Activated gamma-delta T cell treated with anti-CD3 and anti-CD28 coated beads, Interleukin-2, amount 50 U/mL, for 16 hours (primary cell): ENCODE data around the gene TMEM169.

ENCODE experiments used
- DNase-seq: peaks from one replicate; pipeline ENCODE4 v3.0.0-alpha.2; 2020; ENCODE audit warnings: low read depth

The TMEM169 gene, protein sequence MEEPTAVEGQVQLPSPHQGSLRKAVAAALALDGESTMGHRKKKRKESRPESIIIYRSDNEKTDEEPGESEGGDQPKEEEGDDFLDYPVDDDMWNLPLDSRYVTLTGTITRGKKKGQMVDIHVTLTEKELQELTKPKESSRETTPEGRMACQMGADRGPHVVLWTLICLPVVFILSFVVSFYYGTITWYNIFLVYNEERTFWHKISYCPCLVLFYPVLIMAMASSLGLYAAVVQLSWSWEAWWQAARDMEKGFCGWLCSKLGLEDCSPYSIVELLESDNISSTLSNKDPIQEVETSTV

GRCh38 chr2:216081487-216082116 lies at the start of gene TMEM169, which contains the start of gene PECR:
Gene TMEM169 (plus strand): TSS chr2:216081919. CDS start chr2:216095964, 14,045 bp downstream.
Gene PECR (minus strand): TSS chr2:216081809. CDS start chr2:216081741, 68 bp downstream.
- peak; percentile 62 for DNase-seq

DNA sequence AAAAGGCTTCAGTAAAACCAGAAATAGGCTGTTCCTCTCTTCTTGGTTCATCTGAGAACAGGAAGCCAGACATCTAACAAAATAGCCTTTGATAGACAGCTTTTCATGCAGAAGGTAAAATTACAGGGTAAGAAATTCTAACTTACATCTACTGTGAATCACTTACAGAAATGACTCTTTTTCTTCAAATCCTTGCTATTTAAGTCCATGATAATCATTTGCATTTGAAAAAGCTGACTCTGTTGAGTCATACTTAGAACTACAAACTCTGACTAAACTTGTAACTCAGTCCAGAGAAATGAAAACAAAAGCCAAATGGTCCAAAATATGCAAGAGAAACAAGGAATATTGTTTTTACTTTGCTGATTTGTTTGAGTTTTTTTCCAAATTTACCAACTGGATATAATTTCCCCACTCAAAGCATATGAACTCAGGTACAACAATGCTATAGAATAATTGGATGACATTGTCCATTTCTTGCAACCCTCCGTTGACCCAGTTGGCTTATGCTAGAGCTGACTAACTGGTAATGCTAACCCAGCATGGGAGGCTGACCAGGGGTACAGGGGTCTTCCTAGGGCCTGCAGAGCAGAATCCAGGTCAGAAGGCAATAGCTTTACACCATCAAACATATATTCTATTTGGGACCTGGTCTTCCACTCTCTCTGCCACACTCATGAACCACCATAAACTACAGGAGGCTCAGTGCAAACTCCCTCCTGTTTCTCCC lies 49.6 kb upstream of the TMEM169 start:
- no peak for DNase-seq

DNA sequence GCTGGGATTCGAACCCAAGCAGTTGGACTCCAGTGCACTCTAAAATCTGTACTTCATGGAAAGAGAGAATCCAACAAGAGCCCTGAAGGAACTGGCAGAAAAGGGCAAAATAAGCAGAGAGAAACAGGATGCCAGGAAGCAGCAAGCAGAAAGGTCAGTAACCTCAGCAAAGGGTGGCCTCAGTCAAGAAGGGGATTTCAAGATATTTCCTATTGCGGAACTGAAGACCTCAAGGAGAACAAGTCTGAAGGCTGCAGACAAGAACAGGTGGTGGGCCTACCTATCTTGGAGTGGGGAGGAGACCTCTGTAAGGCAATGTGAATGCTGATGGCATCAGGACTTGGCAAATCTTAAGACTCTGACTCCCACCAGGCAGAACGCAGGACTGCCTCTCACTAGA lies 48.3 kb upstream of the TMEM169 start:
- DNase-seq, result no peak

GRCh38 chr2:216034065-216034464 lies 47.7 kb upstream of the TMEM169 start:
- DNase-seq, result peak; percentile 71

- DNase-seq, result no peak
Observed at GRCh38 chr2:216039918-216040317, 41.8 kb upstream of the TMEM169 start.

- no peak for DNase-seq
Observed at GRCh38 chr2:216041438-216041837, 40.3 kb upstream of the TMEM169 start.

GRCh38 chr2:216043949-216044348 lies 37.8 kb upstream of the TMEM169 start:
- DNase-seq, result no peak

DNA sequence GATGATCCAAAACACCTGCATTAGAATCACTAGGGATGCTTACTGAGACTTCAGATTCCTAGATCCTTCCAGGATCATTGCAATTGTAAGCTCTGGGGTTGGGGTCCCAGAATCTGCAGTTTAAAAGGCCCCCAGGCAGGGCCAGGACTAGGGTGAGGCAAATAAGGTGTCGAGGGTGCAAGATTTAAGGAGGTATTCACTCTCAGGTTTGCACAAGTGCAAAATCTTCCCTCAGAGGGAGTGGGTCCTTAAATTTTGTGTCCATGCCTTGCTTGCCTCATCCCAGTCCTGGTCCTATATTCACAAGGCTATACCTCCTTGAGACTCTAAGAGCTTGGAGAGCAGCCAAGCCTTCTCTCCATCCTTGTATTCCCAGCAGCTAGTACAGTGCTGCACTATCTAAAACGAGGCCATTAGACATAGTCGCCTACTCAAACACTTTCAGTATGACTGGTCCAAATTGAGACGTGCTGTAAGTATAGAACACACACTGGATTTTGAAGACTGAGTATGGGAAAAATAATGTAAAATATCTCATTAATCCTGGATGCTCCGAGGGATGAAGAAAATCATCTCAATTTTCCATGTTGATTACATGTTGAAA lies 36.7 kb upstream of the TMEM169 start:
- no peak for DNase-seq

DNA sequence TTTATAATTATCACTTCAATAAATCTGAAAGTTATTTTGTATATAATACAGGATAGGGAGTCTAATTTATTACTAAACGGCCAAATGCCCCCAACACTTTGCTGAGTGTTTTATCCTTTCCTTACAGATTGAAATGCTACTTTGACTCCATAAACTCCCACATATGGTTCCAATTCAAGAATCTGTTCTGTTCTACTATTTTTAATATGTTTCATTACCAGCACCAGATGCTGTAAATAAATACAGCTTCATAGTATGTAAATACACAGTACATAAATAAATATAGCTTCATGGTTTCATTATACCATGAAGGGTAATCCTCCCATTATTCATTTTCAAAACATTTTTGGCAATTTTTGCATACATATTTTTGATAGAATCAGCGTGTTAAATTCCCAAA lies 34.3 kb upstream of the TMEM169 start:
- DNase-seq, result no peak

GRCh38 chr2:216049452-216049851 lies 32.3 kb upstream of the TMEM169 start:
- DNase-seq, result no peak

DNA sequence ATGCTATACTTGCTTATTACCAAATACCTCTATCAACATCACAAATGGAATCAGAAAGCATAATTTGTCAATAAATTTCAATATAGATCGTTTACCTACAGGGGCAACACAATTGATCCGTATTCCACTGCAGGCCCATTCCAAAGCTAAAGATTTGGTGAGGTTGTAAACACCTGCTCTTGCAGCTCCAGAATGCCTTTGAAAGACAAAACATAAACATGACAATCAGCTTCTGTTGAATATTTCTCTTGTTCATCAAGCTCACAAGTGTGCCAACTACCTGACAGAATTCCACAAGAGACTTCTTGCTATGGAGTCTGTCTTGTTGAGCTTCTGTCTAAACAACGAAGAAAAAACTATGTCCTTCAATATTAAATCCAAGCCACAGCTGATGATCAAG lies 30.4 kb upstream of the TMEM169 start:
- DNase-seq, result no peak

DNA sequence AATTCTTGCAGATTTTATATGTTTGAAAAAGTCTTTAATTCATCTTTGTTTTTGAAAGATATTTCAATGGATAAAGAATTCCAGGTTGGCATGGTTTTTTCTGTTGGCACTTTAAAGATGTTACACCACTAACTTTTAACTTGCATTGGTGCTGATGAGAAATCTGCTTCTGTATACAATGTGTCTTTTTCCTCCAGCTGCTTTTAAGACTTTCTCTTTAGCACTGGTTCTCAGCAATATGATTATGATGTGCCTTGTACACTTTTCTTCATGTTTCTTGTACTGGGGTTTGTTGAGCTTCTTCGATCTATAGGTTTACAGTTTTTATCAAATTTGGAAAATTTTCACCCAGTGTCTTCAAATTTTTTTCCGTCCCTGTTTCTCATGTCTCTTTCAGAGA lies 29.3 kb upstream of the TMEM169 start:
- DNase-seq, result no peak

- DNase-seq, result no peak
Observed at GRCh38 chr2:216055680-216056079, 26.0 kb upstream of the TMEM169 start.

- DNase-seq, result no peak
Observed at GRCh38 chr2:216056739-216057138, 25.0 kb upstream of the TMEM169 start.

GRCh38 chr2:216057688-216058193 lies 24.0 kb upstream of the TMEM169 start:
- peak; percentile 42 for DNase-seq

DNA sequence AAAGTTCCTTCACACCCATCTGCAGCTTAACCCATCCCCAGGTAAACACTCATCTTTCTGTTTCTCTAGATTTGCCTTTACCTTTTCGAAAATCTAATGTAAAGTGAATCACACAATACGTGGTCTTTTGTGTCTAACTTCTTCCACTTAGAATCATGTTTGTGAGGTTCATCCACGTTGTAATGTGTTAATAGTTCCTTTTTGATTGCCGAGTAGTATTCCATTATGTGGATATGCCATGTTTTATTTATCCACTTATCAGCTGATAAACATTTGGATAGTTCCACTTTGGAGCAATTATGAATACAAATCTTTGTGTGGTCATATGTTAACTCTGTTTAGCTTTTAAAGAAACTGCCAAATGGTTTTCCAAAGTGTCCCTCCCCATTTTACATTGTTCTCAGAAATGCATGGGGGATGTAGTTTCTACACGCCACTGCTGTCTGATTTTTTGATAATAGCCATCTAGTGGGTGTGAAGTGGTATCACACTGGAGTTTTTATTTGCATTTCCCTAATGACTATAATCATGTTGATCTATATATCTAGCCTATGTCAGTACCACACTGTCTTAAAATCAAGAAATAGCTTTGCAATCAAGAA lies 22.4 kb upstream of the TMEM169 start:
- no peak for DNase-seq

DNA sequence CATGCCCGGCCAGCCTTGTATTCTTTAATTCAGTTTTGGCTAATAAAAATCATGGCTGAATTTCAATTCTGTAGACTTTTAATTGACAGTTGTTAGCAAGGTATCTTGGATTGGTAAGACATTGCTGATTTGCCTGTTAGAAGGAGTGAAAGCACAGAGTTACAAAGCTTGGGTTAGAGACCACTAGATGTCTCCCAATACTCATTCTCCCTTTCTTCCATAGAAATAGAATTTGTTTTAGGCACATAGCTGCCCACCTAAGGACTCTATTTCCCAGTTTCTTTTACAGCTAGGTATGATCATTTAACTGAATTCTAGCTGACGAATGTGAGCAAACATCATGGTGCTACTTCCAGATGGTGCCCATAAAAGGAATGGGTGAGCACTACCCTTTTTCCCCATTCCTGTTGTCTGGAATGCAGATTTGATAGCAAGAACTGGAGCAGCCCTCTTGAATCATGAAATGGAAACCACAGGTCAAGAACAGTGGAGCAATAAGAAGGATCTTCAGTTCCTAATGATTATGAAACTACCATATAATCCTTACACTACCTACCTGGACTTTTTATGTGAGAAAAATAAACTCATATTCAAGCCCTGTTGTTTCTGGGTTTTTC lies 17.6 kb upstream of the TMEM169 start:
- no peak for DNase-seq

DNA sequence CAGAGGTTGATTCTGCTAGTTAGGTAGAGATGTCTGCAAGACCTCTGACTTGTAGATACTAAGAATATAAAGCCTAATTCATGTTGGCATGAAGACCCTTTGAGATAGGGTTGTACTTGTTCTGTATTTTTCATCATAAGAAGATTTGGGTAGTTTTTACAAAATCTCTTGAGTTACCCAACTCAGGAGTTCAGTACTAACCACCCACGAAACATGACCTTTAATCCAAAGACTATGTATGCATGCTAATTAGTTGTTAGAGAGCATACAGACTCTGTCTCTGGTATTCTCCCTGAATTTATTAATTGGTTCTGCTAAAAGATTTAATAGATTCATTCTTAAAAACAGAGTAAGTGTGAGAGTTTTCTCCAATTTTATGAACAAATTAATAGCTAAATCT lies 17.1 kb upstream of the TMEM169 start:
- no peak for DNase-seq

DNA sequence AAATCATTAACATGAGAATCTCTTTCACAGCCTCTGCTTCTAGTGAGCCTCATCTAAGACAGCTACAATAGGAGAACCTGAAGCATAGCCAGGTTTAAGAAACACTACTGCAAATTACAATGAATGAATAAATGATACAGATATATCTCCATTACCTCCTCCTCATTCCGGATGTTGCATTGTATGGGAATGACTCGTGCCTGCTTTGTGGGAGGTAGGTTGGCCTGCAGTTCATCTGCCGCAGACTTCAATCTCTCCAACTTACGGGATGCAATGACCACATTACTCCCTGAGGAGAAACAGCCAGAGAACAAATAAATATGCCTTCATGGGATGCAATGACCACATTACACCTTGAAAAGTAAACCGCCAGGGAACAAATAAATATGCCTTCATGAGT lies 15.5 kb upstream of the TMEM169 start:
- DNase-seq, result no peak

- no peak for DNase-seq
Observed at GRCh38 chr2:216069028-216069427, 12.7 kb upstream of the TMEM169 start.

GRCh38 chr2:216070195-216070594 lies 11.5 kb upstream of the TMEM169 start:
- no peak for DNase-seq
